SU-DHL-6 (cell line): Measurements from ENCODE around the gene BMERB1.

Experiments
- CTCF ChIP-seq: fragments of 200-600 bp; sonication (generic); IDR thresholded peaks from one replicate; pipeline ENCODE4 v1.5.1; 2017; ENCODE audit warnings: antibody characterized with exemption, mild to moderate bottlenecking, low read length, moderate library complexity; ENCODE audit not compliant: insufficient read depth, poor library complexity, severe bottlenecking
- EZH2phosphoT487 ChIP-seq: fragments of 200-600 bp; sonication (generic), shearing (Covaris generic); conservative IDR thresholded peaks from 2 replicates; pipeline ENCODE4 v1.6.1; 2018; ENCODE audit warnings: mild to moderate bottlenecking, antibody characterized with exemption, low read length, moderate library complexity, mixed read lengths

GRCh38 chr16:15611610-15612009 lies 177.2 kb downstream of the BMERB1 start:
- TF ChIP-seq CTCF = no peak
- TF ChIP-seq EZH2phosphoT487 = no peak
